Vagina (tissue), 2 donors: Measurements from ENCODE around the gene ADAT1. TPM values are rescaled to one million over a fixed set of nuclear protein-coding genes. Genes with fewer than 3 reads are reported as not detected.
A peak's percentile ranks its signal among the peaks of the same experiment; 100 is the strongest.

Source experiments
- DNase-seq, 2 donors: peaks; one replicate each; pipeline ENCODE4 v3.0.0-alpha.2; 2017; ENCODE audit errors: extremely low spot score in 2 of 2
- H3K27ac ChIP-seq: fragments of 200-600 bp; sonication (generic); one replicate; pipeline ENCODE4 v1.5.1; 2019
- H3K27me3 ChIP-seq: fragments of 200-600 bp; sonication (generic); one replicate; pipeline ENCODE4 v1.5.1; 2019
- H3K36me3 ChIP-seq, 2 donors: fragments of 200-600 bp; sonication (generic); one replicate each; pipeline ENCODE4 v1.5.1; 2017 to 2019
- H3K4me1 ChIP-seq: fragments of 200-600 bp; sonication (generic); one replicate; pipeline ENCODE4 v1.5.1; 2019
- H3K4me3 ChIP-seq, 2 donors: fragments of 200-600 bp; sonication (generic); 1 replicate in 1 of 2; 2 replicates in 1 of 2; pipeline ENCODE4 v1.5.1; 2016 to 2019
- H3K9me3 ChIP-seq: fragments of 200-600 bp; sonication (generic); one replicate; pipeline ENCODE4 v1.5.1; 2019
- CTCF ChIP-seq, 3 experiments: fragments of 450-650 bp in 2 of 3; fragments of 200-600 bp in 1 of 3; sonication (generic) in 1 of 3; IDR thresholded peaks; one replicate each; pipeline ENCODE4 v1.5.1; 2017 to 2019; ENCODE audit warnings: antibody characterized with exemption in 3 of 3, mild to moderate bottlenecking in 2 of 3, moderate library complexity in 2 of 3
- POLR2A ChIP-seq, 2 donors: fragments of 450-650 bp; IDR thresholded peaks; one replicate each; pipeline ENCODE4 v1.6.1; 2017; ENCODE audit warnings: antibody characterized with exemption in 2 of 2, mild to moderate bottlenecking in 2 of 2, moderate library complexity in 2 of 2
- POLR2AphosphoS5 ChIP-seq, 2 donors: sonication (generic); formaldehyde crosslinking; IDR thresholded peaks; one replicate each; pipeline ENCODE4 v1.9.0; 2017; ENCODE audit warnings: antibody characterized with exemption in 2 of 2, mild to moderate bottlenecking in 2 of 2, low read depth in 1 of 2; ENCODE audit not compliant: insufficient read depth in 1 of 2
- intact Hi-C: fragments of 100-400 bp; cut with DNase I; formaldehyde crosslinking; loops from one replicate; pipeline ENCODE4 v1.15.1; 2023
- total RNA-seq: library from RNA; depleted of rRNA; stranded (reverse); fragments of >200 nt; gene quantifications from one replicate; pipeline ENCODE4 v1.2.3, GENCODE V29; 2016

ADAT1 gene
- total RNA-seq, 1 donor from 2014 or later = 44.4 TPM

- intact Hi-C loops = no loop called here
- Histone ChIP-seq H3K36me3 (peaks cover 0 to 8% of the 10 kb centered on the region in 2 donors), H3K27me3 (no peaks in the 10 kb centered on the region), H3K4me1 (peaks cover 64% of the 10 kb centered on the region), H3K27ac (peak overlapping the region; percentile 99), H3K9me3 (no peaks in the 10 kb centered on the region), H3K4me3 (peak overlapping the region; percentile 90 to 100)
- no peak for DNase-seq
- TF ChIP-seq POLR2AphosphoS5 (IDR thresholded peaks at IDR 0.05; ENCODE audit: insufficient read depth in 1 of 2, low read depth in 1 of 2) = no peak
- TF ChIP-seq POLR2A (IDR thresholded peaks at IDR 0.05) = no peak
- TF ChIP-seq CTCF (IDR thresholded peaks at IDR 0.05) = no peak
These were observed 24.0 kb upstream of the ADAT1 start for GRCh38 chr16:75647112-75647491.

- TF ChIP-seq POLR2AphosphoS5 (IDR thresholded peaks at IDR 0.05; ENCODE audit: insufficient read depth in 1 of 2, low read depth in 1 of 2) (no peak), POLR2A (IDR thresholded peaks at IDR 0.05) (no peak), CTCF (IDR thresholded peaks at IDR 0.05) (no peak)
- no peak for DNase-seq
These were observed 21.3 kb upstream of the ADAT1 start for GRCh38 chr16:75644240-75645012.

GRCh38 chr16:75640598-75640997, 17.5 kb upstream of the ADAT1 start:
- intact Hi-C loops = no loop called here

More at GRCh38 chr16:75644240-75645012, 21.3 kb upstream of the ADAT1 start:
- no peak overlapping the region for H3K4me3 ChIP-seq
- peaks cover 0 to 30% of the 10 kb centered on the region in 2 donors for H3K36me3 ChIP-seq
- no peaks in the 10 kb centered on the region for H3K9me3 ChIP-seq
- no peak overlapping the region for H3K27ac ChIP-seq
- H3K27me3 ChIP-seq = no peaks in the 10 kb centered on the region
- intact Hi-C loops = no loop called here
- H3K4me1 ChIP-seq = peaks cover 38% of the 10 kb centered on the region

GRCh38 chr16:75635036-75635435, 12.0 kb upstream of the ADAT1 start:
- Histone ChIP-seq H3K4me1 (no peaks in the 10 kb centered on the region), H3K36me3 (peaks cover 0 to 94% of the 10 kb centered on the region in 2 donors), H3K27ac (no peak overlapping the region), H3K27me3 (no peaks in the 10 kb centered on the region), H3K4me3 (no peak overlapping the region), H3K9me3 (no peaks in the 10 kb centered on the region)
- DNase-seq = no peak
- no peak for TF ChIP-seq POLR2AphosphoS5 (IDR thresholded peaks at IDR 0.05; ENCODE audit: insufficient read depth in 1 of 2, low read depth in 1 of 2)
- no peak for TF ChIP-seq CTCF (IDR thresholded peaks at IDR 0.05)
- no peak for TF ChIP-seq POLR2A (IDR thresholded peaks at IDR 0.05)
- intact Hi-C loops = no loop called here

More at GRCh38 chr16:75640598-75640997, 17.5 kb upstream of the ADAT1 start:
- no peak for DNase-seq
- no peaks in the 10 kb centered on the region for H3K27me3 ChIP-seq
- no peak overlapping the region for H3K4me3 ChIP-seq
- H3K4me1 ChIP-seq = peaks cover 23% of the 10 kb centered on the region
- H3K36me3 ChIP-seq = peaks cover 0 to 63% of the 10 kb centered on the region in 2 donors
- H3K9me3 ChIP-seq = no peaks in the 10 kb centered on the region
- no peak for TF ChIP-seq POLR2AphosphoS5 (IDR thresholded peaks at IDR 0.05; ENCODE audit: insufficient read depth in 1 of 2, low read depth in 1 of 2)
- no peak for TF ChIP-seq CTCF (IDR thresholded peaks at IDR 0.05)
- TF ChIP-seq POLR2A (IDR thresholded peaks at IDR 0.05) = no peak
- no peak overlapping the region for H3K27ac ChIP-seq

DNA sequence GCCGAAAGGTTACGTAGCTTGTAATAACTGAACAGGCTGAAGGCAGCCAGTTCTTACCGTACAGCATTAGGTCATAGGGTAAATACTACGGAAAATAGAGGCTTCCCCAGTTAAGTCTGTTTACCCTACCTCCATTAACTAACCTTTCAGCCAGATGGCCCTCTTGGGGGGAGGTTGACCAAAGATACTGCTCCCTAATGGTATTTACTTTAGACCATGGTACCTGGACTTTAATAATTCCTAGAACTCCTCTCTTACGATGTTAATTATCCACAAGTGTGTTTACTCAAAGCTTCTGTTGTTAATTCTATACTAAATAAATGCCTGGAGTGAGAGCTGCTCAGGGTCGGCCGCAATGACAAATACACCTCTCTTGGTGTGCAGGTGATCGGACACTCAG, 9.8 kb upstream of the ADAT1 start:
- no peak for TF ChIP-seq POLR2AphosphoS5 (IDR thresholded peaks at IDR 0.05; ENCODE audit: insufficient read depth in 1 of 2, low read depth in 1 of 2)
- peaks cover 0 to 91% of the 10 kb centered on the region in 2 donors for H3K36me3 ChIP-seq
- no peaks in the 10 kb centered on the region for H3K27me3 ChIP-seq
- no peak overlapping the region for H3K27ac ChIP-seq
- no peaks in the 10 kb centered on the region for H3K9me3 ChIP-seq
- H3K4me3 ChIP-seq = no peak overlapping the region
- DNase-seq = no peak
- intact Hi-C loops = no loop called here
- no peaks in the 10 kb centered on the region for H3K4me1 ChIP-seq
